Subcutaneous abdominal adipose tissue (tissue), 5 donors: ENCODE data around the gene CPEB4.
A peak's percentile ranks its signal among the peaks of the same experiment; 100 is the strongest.

Experiments used
- H3K27ac ChIP-seq: one replicate; pipeline ENCODE4 v1.7.0; 2013; ENCODE audit warnings: low read depth, mild to moderate bottlenecking, inconsistent platforms, low read length, moderate library complexity
- H3K27me3 ChIP-seq, 5 donors: one replicate each; pipeline ENCODE4 v1.7.0; 2013; ENCODE audit warnings: low read length in 5 of 5, inconsistent platforms in 1 of 5; ENCODE audit not compliant: control insufficient read depth in 5 of 5, insufficient read depth in 4 of 5
- H3K36me3 ChIP-seq, 5 donors: one replicate each; pipeline ENCODE4 v1.7.0; 2013; ENCODE audit warnings: low read length in 5 of 5; ENCODE audit not compliant: control insufficient read depth in 5 of 5, insufficient read depth in 5 of 5
- H3K4me1 ChIP-seq, 5 donors: one replicate each; pipeline ENCODE4 v1.7.0; 2013; ENCODE audit warnings: low read length in 5 of 5, mild to moderate bottlenecking in 3 of 5, moderate library complexity in 1 of 5; ENCODE audit not compliant: control insufficient read depth in 5 of 5, insufficient read depth in 5 of 5
- H3K4me3 ChIP-seq, 5 donors: one replicate each; pipeline ENCODE4 v1.7.0; 2013; ENCODE audit warnings: low read length in 5 of 5, low read depth in 1 of 5
- H3K9ac ChIP-seq, 5 donors: one replicate each; pipeline ENCODE4 v1.7.0; 2013; ENCODE audit warnings: low read length in 5 of 5, mild to moderate bottlenecking in 4 of 5, moderate library complexity in 3 of 5
- H3K9me3 ChIP-seq, 5 donors: one replicate each; pipeline ENCODE4 v1.7.0; 2013; ENCODE audit warnings: low read length in 5 of 5; ENCODE audit not compliant: control insufficient read depth in 5 of 5
- donor health status: healthy.
- donor health status: healthy.
- donor health status: healthy.
- donor health status: healthy.
- donor health status: healthy.

Gene CPEB4

DNA sequence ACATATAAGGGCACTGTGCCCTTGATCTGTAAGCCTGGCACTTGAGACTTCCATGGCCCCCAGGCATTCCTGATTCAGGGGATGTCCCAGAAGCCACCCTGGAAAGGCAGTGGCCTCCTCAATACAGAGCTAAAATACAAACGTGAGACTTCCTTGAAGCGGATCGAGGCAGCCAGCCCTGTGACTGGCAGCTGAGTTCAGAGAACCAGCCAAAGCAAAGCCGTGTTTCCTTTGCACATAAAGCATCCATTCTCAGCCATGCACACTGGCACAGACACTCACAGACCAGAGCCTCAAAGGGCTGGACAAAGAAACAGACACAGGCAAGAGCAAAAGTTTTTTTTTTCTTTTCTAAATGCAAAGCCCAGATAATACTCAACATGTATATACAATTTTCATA, 18.8 kb upstream of the CPEB4 start:
- Histone ChIP-seq H3K4me3 (no peak overlapping the region), H3K4me1 (peaks cover 0 to 20% (median 9%) of the 10 kb centered on the region in 5 donors), H3K27ac (no peak overlapping the region), H3K9ac (no peak overlapping the region), H3K27me3 (no peaks in the 10 kb centered on the region), H3K36me3 (no peaks in the 10 kb centered on the region), H3K9me3 (peaks cover 0 to 3% (median 0%) of the 10 kb centered on the region in 5 donors)

GRCh38 chr5:173872957-173873305, 15.2 kb upstream of the CPEB4 start:
- Histone ChIP-seq H3K9ac (peak overlapping the region in 1 of 5 donors; percentile 10), H3K4me1 (peaks cover 0 to 18% (median 9%) of the 10 kb centered on the region in 5 donors), H3K9me3 (no peaks in the 10 kb centered on the region), H3K27ac (peak overlapping the region; percentile 50), H3K36me3 (no peaks in the 10 kb centered on the region), H3K27me3 (no peaks in the 10 kb centered on the region), H3K4me3 (no peak overlapping the region)

DNA sequence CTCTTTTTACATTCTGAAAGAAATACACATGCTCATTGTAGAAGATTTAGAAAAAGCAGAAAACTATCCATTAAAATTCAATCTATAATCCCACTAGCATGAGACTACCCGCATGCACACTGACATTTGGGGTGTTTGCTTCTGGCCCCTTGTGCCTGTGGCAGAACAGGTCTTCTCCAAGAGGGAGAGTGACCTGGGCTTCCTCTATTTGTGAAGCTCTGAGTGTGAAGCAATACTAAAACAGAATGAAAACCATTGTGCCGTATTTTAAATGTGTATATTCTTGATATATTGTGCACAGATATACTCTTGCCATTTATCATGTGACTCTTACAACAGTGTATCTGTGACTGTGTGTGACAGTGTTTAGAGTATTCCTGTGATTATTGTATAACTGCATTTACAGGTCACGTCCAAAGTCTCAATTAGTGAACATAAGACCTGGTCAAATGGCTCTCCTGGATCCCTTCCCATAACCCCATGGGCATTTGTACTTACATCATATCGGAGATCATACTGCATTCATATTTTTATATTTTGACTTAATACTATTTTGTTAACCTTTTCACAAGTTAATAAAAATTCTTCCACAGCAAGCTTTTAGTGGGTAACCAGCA, 14.7 kb upstream of the CPEB4 start:
- Histone ChIP-seq H3K36me3 (no peaks in the 10 kb centered on the region), H3K4me1 (peaks cover 0 to 21% (median 9%) of the 10 kb centered on the region in 5 donors), H3K27me3 (no peaks in the 10 kb centered on the region), H3K27ac (no peak overlapping the region), H3K4me3 (no peak overlapping the region), H3K9ac (no peak overlapping the region), H3K9me3 (no peaks in the 10 kb centered on the region)

DNA sequence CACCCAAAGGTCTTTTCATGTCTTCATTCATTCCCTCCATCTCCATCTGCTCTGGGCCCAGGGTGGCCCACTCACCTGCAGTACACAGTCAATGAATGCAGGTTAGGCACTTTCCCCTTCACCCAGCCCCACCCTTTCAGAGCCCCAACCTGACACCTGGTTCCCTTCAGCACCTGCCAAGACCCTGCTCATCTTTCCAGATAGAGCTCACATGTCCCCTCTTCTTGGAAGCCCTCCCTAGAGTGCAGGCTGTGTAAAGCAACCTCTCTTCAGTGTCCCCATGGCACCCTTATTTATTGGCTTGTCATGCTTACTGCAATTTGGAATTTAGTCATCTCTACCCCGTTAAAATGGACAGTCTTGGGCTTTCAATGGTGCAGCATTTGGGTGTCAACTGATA, 13.0 kb upstream of the CPEB4 start:
- Histone ChIP-seq H3K4me1 (peaks cover 0 to 32% (median 12%) of the 10 kb centered on the region in 5 donors), H3K9me3 (no peaks in the 10 kb centered on the region), H3K36me3 (no peaks in the 10 kb centered on the region), H3K27ac (no peak overlapping the region), H3K9ac (no peak overlapping the region), H3K27me3 (no peaks in the 10 kb centered on the region), H3K4me3 (no peak overlapping the region)

GRCh38 chr5:173878224-173878967, 9.8 kb upstream of the CPEB4 start:
- H3K9me3 ChIP-seq = no peaks in the 10 kb centered on the region
- H3K27ac ChIP-seq = no peak overlapping the region
- no peak overlapping the region for H3K4me3 ChIP-seq
- no peaks in the 10 kb centered on the region for H3K36me3 ChIP-seq
- H3K27me3 ChIP-seq = no peaks in the 10 kb centered on the region
- H3K9ac ChIP-seq = peak overlapping the region in 1 of 5 donors; percentile 9
- H3K4me1 ChIP-seq = peaks cover 0 to 16% (median 7%) of the 10 kb centered on the region in 5 donors

GRCh38 chr5:173880306-173880985, 7.7 kb upstream of the CPEB4 start:
- Histone ChIP-seq H3K9me3 (no peaks in the 10 kb centered on the region), H3K27me3 (no peaks in the 10 kb centered on the region)

DNA sequence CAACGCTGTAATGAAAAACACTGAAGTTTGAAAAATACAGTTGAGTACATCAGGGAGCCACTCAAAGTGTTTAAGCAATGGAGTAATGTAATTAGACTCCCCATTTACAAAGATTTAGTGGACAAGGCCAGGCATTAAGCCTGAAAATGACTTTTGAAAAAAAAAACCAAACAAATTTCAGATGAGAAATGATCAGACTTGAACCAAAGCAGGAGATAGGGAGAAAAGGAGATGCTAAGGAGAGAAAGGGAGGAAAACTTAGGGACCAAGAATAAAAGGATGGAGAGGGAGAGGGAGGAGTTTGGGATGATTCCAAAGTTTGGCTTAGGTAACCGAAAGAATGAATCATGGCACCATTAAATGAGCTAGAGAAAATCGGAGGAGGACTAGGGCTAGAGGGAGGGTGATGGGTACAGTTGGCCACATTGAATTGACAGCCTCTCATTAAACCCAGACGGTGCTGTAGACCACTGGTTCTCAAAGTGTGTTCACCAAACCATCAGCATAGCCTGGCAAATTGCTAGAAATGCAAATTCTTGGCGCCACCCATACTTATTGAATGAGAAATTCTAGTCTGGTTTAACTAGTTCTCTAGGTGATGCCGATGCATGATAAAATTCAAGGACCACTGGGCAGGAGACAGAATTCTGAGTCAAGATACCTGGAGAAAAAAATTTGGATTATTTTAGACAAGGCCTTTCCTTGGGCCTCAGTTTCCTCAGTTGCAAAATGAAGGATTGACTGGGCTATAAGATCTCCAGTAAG, 6.2 kb upstream of the CPEB4 start:
- H3K36me3 ChIP-seq = no peaks in the 10 kb centered on the region
- H3K27ac ChIP-seq = no peak overlapping the region
- peaks cover 0 to 26% (median 10%) of the 10 kb centered on the region in 5 donors for H3K4me1 ChIP-seq
- H3K4me3 ChIP-seq = no peak overlapping the region
- no peaks in the 10 kb centered on the region for H3K27me3 ChIP-seq
- H3K9ac ChIP-seq = no peak overlapping the region
- H3K9me3 ChIP-seq = no peaks in the 10 kb centered on the region

More at GRCh38 chr5:173880306-173880985, 7.7 kb upstream of the CPEB4 start:
- peaks cover 0 to 24% (median 8%) of the 10 kb centered on the region in 5 donors for H3K4me1 ChIP-seq
- no peaks in the 10 kb centered on the region for H3K36me3 ChIP-seq
- no peak overlapping the region for H3K27ac ChIP-seq
- no peak overlapping the region for H3K9ac ChIP-seq
- no peak overlapping the region for H3K4me3 ChIP-seq

DNA sequence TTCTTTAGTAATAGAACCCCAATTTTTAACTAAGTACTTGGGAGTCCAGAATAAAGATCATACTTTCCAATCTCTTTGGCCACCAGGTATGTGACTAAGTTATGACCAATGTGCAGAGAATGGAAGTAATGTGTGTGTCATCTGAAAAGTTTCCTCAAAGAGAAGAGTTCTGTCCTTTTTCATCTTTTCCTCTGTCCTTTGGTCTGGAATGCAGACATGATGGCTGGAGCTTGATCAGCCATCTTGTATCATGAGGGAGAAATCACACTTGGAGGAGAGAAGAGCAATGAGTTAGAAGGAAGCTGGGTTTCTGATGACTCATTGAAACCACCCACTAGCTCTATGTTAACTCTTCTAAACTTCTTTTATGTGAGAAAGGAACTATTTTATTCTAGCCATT, 5.5 kb upstream of the CPEB4 start:
- H3K36me3 ChIP-seq = no peaks in the 10 kb centered on the region
- H3K4me3 ChIP-seq = no peak overlapping the region
- no peak overlapping the region for H3K27ac ChIP-seq
- H3K9me3 ChIP-seq = no peaks in the 10 kb centered on the region
- H3K9ac ChIP-seq = no peak overlapping the region
- H3K4me1 ChIP-seq = peaks cover 0 to 29% (median 15%) of the 10 kb centered on the region in 5 donors
- no peaks in the 10 kb centered on the region for H3K27me3 ChIP-seq

DNA sequence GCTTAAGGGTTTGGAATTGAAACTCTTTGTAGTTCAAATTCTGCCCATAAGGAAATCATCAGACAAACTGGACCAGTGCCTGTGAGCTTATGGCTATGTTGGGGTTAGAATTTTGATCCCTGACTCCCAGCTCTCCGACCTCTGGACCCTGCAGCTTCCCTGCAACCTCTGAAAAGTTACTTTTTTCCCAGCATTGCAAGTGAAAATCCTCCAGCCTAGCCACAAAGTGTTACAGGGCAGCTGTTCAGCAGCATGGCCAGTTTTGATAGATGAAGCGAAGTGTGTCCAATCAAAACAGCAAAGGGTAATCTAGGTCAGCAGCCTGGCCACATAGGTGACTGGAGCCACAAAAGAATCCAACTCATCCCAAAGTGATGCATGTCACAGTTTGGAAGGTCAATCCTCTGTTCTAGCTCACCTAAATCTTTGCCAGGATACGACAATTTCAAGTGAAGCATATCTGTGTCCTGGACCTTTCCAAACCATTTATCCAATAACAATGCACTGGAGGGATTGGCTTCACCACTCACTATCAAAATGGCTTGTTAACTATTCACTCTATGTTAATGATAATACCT, 4.7 kb upstream of the CPEB4 start:
- Histone ChIP-seq H3K36me3 (no peaks in the 10 kb centered on the region), H3K9ac (no peak overlapping the region), H3K27me3 (no peaks in the 10 kb centered on the region), H3K4me3 (no peak overlapping the region), H3K9me3 (no peaks in the 10 kb centered on the region), H3K4me1 (peaks cover 0 to 27% (median 18%) of the 10 kb centered on the region in 5 donors), H3K27ac (no peak overlapping the region)
